A673 (cell line): ENCODE data around the gene DPM1.
"Not testable (repeated sequence)": the region's sequence is repeated elsewhere in the genome, so short reads cannot be mapped to it uniquely, and the experiment has no call there.

ENCODE experiments used
- EZH2 ChIP-seq: fragments of 200-600 bp; sonication (generic); IDR thresholded peaks from 2 replicates; pipeline ENCODE4 v1.6.1; 2017; ENCODE audit warnings: borderline replicate concordance, low read depth, mild to moderate bottlenecking, mixed read lengths, antibody characterized with exemption, low read length; ENCODE audit not compliant: poor library complexity, severe bottlenecking
- TF ChIP-seq, protein P1 (sequence below): fragments of 300-800, 200-600 bp; sonication (generic); conservative IDR thresholded peaks from 2 replicates; pipeline ENCODE4 v1.5.1; 2017; ENCODE audit warnings: low read depth, mild to moderate bottlenecking, antibody characterized with exemption, low read length, moderate library complexity, mixed read lengths

DNA sequence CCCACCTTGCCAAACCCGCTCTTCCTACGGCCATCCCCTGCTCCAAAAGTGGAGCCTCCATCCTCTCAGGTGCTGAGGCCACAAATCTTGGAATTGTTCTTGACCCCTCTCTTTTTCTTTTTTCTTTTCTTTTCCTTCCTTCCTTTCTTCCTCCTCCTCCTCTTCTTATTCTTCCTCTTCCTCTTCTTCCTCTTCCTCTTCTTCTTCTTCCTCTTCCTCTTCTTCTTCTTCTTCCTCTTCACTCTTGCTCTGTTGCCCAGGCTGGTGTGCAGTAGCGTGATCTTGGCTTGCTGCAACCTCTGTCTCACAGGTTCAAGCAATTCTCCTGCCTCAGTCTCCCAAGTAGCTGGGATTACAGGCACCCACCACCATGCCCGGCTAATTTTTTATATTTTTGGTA is 20.2 kb upstream of the DPM1 start:
- TF ChIP-seq, protein P1, sequence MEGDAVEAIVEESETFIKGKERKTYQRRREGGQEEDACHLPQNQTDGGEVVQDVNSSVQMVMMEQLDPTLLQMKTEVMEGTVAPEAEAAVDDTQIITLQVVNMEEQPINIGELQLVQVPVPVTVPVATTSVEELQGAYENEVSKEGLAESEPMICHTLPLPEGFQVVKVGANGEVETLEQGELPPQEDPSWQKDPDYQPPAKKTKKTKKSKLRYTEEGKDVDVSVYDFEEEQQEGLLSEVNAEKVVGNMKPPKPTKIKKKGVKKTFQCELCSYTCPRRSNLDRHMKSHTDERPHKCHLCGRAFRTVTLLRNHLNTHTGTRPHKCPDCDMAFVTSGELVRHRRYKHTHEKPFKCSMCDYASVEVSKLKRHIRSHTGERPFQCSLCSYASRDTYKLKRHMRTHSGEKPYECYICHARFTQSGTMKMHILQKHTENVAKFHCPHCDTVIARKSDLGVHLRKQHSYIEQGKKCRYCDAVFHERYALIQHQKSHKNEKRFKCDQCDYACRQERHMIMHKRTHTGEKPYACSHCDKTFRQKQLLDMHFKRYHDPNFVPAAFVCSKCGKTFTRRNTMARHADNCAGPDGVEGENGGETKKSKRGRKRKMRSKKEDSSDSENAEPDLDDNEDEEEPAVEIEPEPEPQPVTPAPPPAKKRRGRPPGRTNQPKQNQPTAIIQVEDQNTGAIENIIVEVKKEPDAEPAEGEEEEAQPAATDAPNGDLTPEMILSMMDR = not testable (repeated sequence)
- not testable (repeated sequence) for TF ChIP-seq EZH2
